Breast epithelium (tissue), 3 donors: ENCODE data around the gene RYR1.

Experiments used
- CTCF ChIP-seq, 3 donors: fragments of 450-650 bp; IDR thresholded peaks; one replicate each; pipeline ENCODE4 v1.5.1; 2016 to 2017; ENCODE audit warnings: antibody characterized with exemption in 3 of 3, mild to moderate bottlenecking in 3 of 3, moderate library complexity in 3 of 3
- POLR2A ChIP-seq: fragments of 450-650 bp; IDR thresholded peaks from one replicate; pipeline ENCODE4 v1.6.1; 2016; ENCODE audit warnings: antibody characterized with exemption, mild to moderate bottlenecking, moderate library complexity

GRCh38 chr19:38484747-38485146 is 51.3 kb downstream of the RYR1 start:
- TF ChIP-seq CTCF (IDR thresholded peaks at IDR 0.05) (no peak), POLR2A (no peak)
